HepG2 (cell line): ENCODE data around the gene BPIFB2. TPM values are rescaled to one million over a fixed set of nuclear protein-coding genes. Genes with fewer than 3 reads are reported as not detected.

Experiments used
- ARHGAP35 ChIP-seq: sonication (generic); formaldehyde crosslinking; IDR thresholded peaks from 2 replicates; pipeline ENCODE4 v1.9.0; 2022; ENCODE audit warnings: mild to moderate bottlenecking, inconsistent platforms, moderate library complexity, missing genetic modification reagents, borderline replicate concordance
- ATM ChIP-seq: fragments of 450-650 bp; IDR thresholded peaks from 2 replicates; pipeline ENCODE4 v1.7.1; 2017; ENCODE audit warnings: mild to moderate bottlenecking, borderline replicate concordance
- CEBPZ ChIP-seq: IDR thresholded peaks from 2 replicates; pipeline ENCODE4 v1.6.1; 2012; ENCODE audit warnings: low read length, improper control_type of control experiment
- FLYWCH1 ChIP-seq: sonication (generic); formaldehyde crosslinking; IDR thresholded peaks from 2 replicates; pipeline ENCODE4 v1.8.1; 2023; ENCODE audit warnings: mild to moderate bottlenecking, missing genetic modification reagents
- HNF4G ChIP-seq, 2 experiments: sonication (generic) in 1 of 2; formaldehyde crosslinking in 1 of 2; IDR thresholded peaks; 2 replicates each; pipeline versions ENCODE4 v1.4.0 to v1.6.1; 2011 to 2020; ENCODE audit warnings: borderline replicate concordance in 2 of 2, low read depth in 2 of 2, mild to moderate bottlenecking in 2 of 2, low read length in 1 of 2, missing genetic modification reagents in 1 of 2, moderate library complexity in 1 of 2
- HNRNPL ChIP-seq: fragments of 200-400 bp; formaldehyde crosslinking; IDR thresholded peaks from 2 replicates; pipeline ENCODE4 v1.6.1; 2017; ENCODE audit warnings: mild to moderate bottlenecking, low read depth, low read length
- NRL ChIP-seq: sonication (generic); formaldehyde crosslinking; IDR thresholded peaks from 2 replicates; pipeline ENCODE4 v1.5.0; 2020; ENCODE audit warnings: missing genetic modification reagents, mild to moderate bottlenecking, moderate library complexity, borderline replicate concordance
- POLR2A ChIP-seq, 2 experiments: IDR thresholded peaks; 2 replicates each; pipeline ENCODE4 v1.6.1; 2011; ENCODE audit warnings: low read depth in 2 of 2, low read length in 2 of 2, mild to moderate bottlenecking in 1 of 2, moderate library complexity in 1 of 2; ENCODE audit not compliant: insufficient read depth in 1 of 2
- SKIL ChIP-seq: sonication (generic); formaldehyde crosslinking; IDR thresholded peaks from 2 replicates; pipeline ENCODE4 v1.8.0; 2022; ENCODE audit warnings: missing genetic modification reagents, mild to moderate bottlenecking, moderate library complexity, borderline replicate concordance
- SP4 ChIP-seq: sonication (generic); formaldehyde crosslinking; IDR thresholded peaks from 2 replicates; pipeline ENCODE4 v1.8.1; 2023; ENCODE audit warnings: mild to moderate bottlenecking, missing genetic modification reagents
- TEAD3 ChIP-seq: optimal IDR thresholded peaks from 2 replicates; pipeline ENCODE3; 2016; ENCODE audit warnings: borderline replicate concordance
- TFDP1 ChIP-seq: IDR thresholded peaks from 2 replicates; pipeline ENCODE4 v1.6.1; 2016; ENCODE audit warnings: missing compliant biosample characterization, missing genetic modification reagents, borderline replicate concordance
- WIZ ChIP-seq: sonication (generic); formaldehyde crosslinking; IDR thresholded peaks from 2 replicates; pipeline ENCODE4 v1.5.1; 2020; ENCODE audit warnings: mild to moderate bottlenecking, missing genetic modification reagents
- ZNF598 ChIP-seq: sonication (generic); formaldehyde crosslinking; IDR thresholded peaks from 2 replicates; pipeline ENCODE4 v1.5.1; 2020; ENCODE audit warnings: mild to moderate bottlenecking, missing genetic modification reagents, borderline replicate concordance
- ZNF614 ChIP-seq: IDR thresholded peaks from 2 replicates; pipeline ENCODE4 v1.6.1; 2018; ENCODE audit warnings: missing biosample characterization, missing genetic modification reagents, inconsistent platforms, borderline replicate concordance
- ZNF672 ChIP-seq: sonication (generic); formaldehyde crosslinking; IDR thresholded peaks from 2 replicates; pipeline ENCODE4 v1.8.1; 2022; ENCODE audit warnings: missing genetic modification reagents
- ZNF766 ChIP-seq: sonication (generic); formaldehyde crosslinking; IDR thresholded peaks from 2 replicates; pipeline ENCODE4 v1.5.0; 2020; ENCODE audit warnings: missing genetic modification reagents, borderline replicate concordance
- polyA plus RNA-seq, 8 experiments: library from polyadenylated mRNA; depleted of rRNA in 3 of 8; stranded (reverse) in 7 of 8; unstranded in 1 of 8; fragments of >200 nt; fragmentation: Illumina TruSeq in 4 of 8; extraction: Trizol in 4 of 8; gene quantifications; 2 replicates each; pipeline versions ENCODE4 v1.2.1 to v1.2.3, GENCODE V29; 2011 to 2016; ENCODE audit warnings: low read depth in 4 of 8, missing spikeins in 1 of 8, mixed read lengths in 1 of 8; ENCODE audit not compliant: insufficient read depth in 1 of 8
- total RNA-seq, 5 experiments: library from RNA; depleted of rRNA; stranded (reverse); fragments of >200 nt; fragmentation: Illumina TruSeq; extraction: Trizol; gene quantifications; 2 replicates each; pipeline ENCODE4 v1.2.3, GENCODE V29; 2016; ENCODE audit warnings: low read depth in 1 of 5
- TF ChIP-seq, protein P1 (sequence below): sonication (generic); formaldehyde crosslinking; IDR thresholded peaks from 2 replicates; pipeline ENCODE4 v1.8.1; 2023; ENCODE audit warnings: missing genetic modification reagents, inconsistent platforms, borderline replicate concordance
- TF ChIP-seq, protein P2 (sequence below): sonication (generic); formaldehyde crosslinking; IDR thresholded peaks from 2 replicates; pipeline ENCODE4 v1.8.1; 2023; ENCODE audit warnings: mild to moderate bottlenecking, missing genetic modification reagents, borderline replicate concordance

Gene BPIFB2
- total and polyA plus RNA-seq, 2 of the 13 experiments (the other 11 are each of a cell fraction or from before 2014, with no cell fraction given) = 54.5 to 902 TPM

DNA sequence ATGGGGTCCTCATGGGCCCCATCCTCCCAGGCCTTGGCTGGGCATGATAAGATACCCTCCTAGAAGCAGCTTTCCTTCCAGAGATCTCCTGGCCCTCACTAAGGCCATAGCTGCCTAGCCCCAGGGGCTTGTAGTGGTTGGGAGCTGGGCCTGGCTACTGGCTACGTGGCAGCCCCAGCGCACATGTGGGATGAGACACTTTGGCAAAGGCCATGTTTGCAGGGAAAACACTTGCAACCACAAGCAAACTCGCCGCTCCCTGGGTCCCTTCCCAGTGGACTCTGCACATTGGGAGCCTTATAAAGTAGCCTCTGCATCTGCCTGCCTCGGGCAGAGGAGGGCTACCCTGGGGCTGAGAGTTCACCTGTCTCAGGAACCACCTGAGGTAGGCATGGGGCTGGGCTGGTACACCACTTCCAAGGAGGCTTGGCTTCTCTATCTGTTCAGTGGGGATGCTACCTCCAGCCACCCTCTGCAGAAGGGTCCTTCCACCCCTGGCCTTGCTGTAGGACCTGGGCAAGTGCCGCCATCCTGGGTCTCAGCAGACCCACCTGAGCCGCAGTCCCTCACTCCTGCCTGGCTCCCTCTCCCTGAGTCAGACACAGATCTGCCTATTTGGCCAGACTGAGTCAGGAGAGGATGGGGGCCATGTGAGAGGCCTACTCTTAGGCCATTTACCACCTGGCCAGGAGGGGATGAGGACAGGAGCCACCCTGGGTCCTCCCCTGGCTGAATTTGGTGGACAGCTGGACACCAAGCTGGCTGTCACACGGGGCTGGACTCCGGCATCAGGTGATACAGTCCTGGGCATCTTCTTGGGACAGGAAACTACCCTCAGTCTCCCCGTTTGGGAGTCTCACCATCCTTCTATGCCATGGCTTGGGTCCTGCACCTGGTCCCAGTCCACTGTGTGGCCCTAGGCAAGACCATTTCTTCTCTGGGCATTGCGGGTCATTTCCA lies at the start of gene BPIFB2 (continued):
- TF ChIP-seq POLR2A (IDR thresholded peaks at IDR 0.05; ENCODE audit: insufficient read depth in 1 of 2, low read depth in 2 of 2, low read length in 2 of 2) (peak; percentile 98 to 100), TEAD3 (CRISPR knock-in tag) (peak; percentile 59), ATM (no peak), ZNF766 (peak; percentile 66; the same call in 1 of the 2 replicates), ZNF598 (peak; percentile 2), FLYWCH1 (no peak), WIZ (CRISPR knock-in tag) (peak; percentile 92; the same call in 1 of the 2 replicates), ZNF614 (CRISPR knock-in tag) (peak; percentile 96), SP4 (CRISPR knock-in tag) (0 out of 2 replicates have a peak, but pooled peaks have one; percentile 52), CEBPZ (no peak), SKIL (CRISPR knock-in tag) (peak; percentile 91), HNRNPL (peak; percentile 93), ARHGAP35 (0 out of 2 replicates have a peak, but pooled peaks have one; percentile 37), ZNF672 (CRISPR knock-in tag) (no peak), NRL (CRISPR knock-in tag) (peak; percentile 87), HNF4G (IDR thresholded peaks at IDR 0.05; ENCODE audit: borderline replicate concordance, low read depth, low read length) (peak; percentile 87), HNF4G (CRISPR knock-in tag; IDR thresholded peaks at IDR 0.05; ENCODE audit: borderline replicate concordance, low read depth) (peak; percentile 94), TFDP1 (CRISPR knock-in tag) (peak; percentile 37)
- TF ChIP-seq, protein P1, sequence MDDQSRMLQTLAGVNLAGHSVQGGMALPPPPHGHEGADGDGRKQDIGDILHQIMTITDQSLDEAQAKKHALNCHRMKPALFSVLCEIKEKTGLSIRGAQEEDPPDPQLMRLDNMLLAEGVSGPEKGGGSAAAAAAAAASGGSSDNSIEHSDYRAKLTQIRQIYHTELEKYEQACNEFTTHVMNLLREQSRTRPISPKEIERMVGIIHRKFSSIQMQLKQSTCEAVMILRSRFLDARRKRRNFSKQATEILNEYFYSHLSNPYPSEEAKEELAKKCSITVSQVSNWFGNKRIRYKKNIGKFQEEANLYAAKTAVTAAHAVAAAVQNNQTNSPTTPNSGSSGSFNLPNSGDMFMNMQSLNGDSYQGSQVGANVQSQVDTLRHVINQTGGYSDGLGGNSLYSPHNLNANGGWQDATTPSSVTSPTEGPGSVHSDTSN (CRISPR knock-in tag) = 0 out of 2 replicates have a peak, but pooled peaks have one; percentile 71
- TF ChIP-seq, protein P2, sequence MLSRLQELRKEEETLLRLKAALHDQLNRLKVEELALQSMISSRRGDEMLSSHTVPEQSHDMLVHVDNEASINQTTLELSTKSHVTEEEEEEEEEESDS (CRISPR knock-in tag) = peak; percentile 95
